CD4-positive, alpha-beta T cell treated with Interferon alpha-2 for 1 hour (primary cell): Measurements from ENCODE around the gene RHO.
"Not testable (repeated sequence)": the region's sequence is repeated elsewhere in the genome, so short reads cannot be mapped to it uniquely, and the experiment has no call there.

Experiments used
- DNase-seq, 2 donors: peaks; one replicate each; pipeline ENCODE4 v3.0.0-alpha.2; 2020 to 2022

The RHO gene

DNA sequence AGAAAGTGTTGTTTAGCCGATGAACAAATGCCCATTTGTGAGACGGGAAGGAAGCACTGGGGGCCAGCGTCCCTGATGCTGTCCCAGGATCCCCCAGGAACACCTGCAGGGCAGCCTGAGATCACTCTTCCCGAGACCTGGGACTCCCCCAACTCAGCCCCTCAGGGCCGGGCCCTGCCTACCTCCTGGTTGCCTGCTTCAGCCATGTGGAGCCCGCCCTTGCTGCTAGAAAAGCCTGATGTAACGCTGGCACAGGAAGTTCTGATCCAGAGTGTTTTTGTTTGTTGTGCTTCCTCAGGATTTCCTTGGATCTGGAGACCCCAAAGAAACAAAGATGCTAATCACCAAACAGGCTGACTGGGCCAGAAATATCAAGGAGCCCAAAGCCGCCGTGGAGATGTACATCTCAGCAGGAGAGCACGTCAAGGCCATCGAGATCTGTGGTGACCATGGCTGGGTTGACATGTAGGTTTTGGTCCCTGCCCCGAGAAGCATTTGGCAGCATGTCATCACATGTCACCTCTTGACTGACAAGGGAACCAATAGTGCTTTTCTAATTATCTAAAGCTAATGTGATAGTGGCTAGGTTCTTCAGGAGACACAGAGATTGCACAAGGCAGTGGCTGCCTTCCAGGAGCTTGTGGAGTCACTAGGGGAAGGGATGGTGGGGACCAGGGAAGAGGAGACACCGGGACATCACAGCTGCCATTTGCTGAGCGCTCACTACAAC is 28.7 kb upstream of the RHO start:
- DNase-seq, result not testable (repeated sequence)

DNA sequence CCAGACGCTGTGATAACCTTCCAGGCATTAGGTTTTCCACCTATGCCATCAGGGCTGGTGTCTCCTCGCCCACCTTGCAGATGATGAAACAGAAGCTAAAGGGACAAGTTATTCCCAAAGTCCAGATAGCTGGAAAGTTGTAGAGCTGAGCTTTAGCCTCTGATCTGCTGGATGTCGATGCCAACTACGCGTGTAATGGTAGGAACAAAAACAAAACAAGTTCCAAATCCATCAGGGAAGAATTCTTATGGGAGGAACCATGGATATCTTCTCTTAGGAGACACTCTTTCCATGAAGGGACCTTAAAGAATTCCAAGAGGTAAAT is 28.1 kb upstream of the RHO start:
- no peak for DNase-seq

DNA sequence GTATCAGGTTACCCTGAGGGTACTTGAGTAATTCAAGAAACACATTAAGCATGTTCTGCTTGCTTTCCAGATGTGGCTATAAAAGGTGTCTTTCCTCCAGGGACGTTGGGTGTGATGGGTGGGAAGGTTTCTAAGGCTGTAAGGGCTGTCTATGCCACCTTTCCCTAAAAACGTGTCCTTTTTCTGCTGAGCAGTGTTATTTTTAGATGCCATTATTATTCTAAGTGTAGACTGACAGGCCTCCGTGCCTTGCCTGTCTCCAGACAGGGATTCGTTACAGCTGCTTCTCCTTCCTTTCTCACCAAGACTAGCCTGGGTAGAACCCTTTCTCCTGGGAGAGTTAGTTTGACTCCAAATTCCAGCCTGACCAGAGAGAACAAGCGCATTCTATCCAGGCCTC is 26.8 kb upstream of the RHO start:
- no peak for DNase-seq

DNA sequence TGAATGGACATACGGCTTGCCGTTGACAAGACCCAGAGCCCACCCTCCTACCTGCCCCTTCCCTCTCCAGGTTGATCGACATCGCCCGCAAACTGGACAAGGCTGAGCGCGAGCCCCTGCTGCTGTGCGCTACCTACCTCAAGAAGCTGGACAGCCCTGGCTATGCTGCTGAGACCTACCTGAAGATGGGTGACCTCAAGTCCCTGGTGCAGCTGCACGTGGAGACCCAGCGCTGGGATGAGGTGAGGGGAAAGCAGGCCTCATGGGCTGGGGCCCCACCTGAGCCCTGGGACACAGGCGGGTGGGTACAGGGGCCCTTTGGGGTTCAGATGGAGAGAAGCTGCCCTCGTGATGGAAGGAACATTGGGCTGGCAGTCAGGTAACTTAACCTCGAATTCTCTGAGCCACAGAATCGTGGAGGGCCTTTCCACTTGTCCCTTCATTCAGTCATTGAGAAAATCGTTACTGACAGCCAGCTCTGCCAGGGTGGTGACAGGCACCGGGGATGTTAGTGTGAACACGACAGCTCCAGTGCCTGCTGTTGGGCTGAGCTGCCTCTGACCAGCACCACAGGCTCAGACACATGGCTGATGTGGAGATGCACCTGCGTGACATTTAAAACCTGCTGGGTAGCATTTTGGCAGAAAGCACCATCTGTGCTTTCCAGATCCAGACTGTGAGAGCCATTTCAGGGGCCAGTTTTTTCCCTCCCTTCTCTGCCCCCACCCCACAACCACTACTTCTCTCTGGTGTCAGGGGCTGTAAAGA is 25.6 kb upstream of the RHO start:
- no peak for DNase-seq

DNA sequence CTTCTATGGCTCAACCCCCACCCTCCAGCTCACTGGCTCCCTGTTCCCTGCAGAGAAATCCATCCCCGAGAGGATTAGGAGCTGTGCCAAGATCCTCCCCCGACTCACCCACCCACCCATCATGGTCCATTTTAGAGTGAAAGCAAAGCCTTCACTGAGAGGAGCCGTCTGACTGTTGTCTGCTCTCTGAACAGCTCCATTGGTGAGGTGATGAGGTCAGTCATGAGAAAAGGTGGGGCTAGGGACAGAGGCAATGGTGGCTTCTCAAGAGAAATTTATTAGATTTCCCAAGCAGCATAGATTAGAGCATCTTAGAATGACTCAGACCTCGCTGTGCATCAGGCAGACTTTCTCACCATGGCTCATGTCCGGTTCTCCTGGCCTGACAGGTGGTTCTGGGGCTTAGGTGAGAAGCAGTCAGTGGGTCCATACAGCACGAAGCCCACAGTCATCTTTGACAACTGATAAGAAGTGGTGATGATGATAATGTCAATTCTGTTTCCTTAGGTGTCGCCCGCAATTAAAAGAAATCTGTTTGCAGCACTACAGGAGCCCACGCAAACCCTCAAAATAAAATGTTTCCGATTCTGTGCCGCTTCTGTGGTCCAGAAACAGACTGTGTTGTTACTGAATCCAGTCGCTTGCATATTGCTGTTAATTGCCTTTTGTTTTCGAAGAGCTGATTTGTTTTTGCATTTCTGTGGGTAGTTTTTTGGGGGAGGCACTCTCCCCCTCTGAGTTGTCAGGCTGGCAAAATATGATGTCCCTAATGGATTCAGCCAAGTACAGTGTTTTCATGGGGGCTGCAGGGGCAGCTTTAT is 24.8 kb upstream of the RHO start:
- DNase-seq, result no peak

DNA sequence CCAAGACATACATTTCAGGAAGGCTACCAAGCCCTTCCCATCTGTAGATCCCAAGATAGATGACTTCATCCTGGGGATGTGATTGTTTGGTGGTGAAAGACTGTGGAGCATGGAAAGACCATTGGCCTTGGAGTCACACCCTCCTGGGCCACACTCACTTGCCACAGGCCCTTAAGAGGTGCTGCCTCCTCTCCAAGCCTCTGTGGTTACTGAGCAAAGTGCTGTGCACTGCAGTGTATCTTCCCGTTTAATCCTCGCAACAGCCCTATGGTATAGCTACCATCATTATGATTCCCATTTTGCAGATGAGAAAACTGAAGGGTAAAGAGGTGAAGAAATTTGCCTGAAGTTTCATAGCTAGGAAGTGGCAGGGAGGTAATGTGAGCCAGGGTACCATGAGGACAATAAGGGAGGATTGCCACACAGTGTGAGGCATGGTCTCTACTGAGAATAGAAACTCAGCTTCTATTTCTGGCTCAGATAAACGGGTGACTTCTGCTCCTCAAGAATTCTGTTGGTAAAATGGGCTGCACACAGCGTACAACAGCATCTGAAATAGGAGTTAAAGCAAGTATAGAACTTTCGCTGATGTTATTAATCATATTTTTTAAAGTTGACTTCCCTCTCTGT is 23.9 kb upstream of the RHO start:
- DNase-seq, result no peak

DNA sequence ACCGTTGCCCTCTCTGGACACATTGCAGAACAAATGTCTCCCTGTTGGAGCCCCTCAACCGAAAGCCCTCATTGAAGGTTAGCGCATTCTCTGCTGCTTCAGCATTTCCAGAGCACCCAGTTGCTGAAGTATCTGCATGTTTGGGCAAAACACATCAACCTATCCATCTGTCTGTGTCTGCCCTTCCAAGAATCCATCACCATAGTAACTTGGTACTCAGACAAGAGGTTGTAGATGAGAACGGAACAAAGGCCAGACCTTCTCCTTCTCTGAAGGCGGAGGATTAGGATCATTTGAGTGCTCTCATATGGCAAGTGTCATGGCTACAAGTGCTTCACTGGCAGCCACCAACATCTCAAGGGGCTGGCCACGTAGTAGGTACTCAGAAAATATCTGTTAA is 23.1 kb upstream of the RHO start:
- DNase-seq, result no peak

DNA sequence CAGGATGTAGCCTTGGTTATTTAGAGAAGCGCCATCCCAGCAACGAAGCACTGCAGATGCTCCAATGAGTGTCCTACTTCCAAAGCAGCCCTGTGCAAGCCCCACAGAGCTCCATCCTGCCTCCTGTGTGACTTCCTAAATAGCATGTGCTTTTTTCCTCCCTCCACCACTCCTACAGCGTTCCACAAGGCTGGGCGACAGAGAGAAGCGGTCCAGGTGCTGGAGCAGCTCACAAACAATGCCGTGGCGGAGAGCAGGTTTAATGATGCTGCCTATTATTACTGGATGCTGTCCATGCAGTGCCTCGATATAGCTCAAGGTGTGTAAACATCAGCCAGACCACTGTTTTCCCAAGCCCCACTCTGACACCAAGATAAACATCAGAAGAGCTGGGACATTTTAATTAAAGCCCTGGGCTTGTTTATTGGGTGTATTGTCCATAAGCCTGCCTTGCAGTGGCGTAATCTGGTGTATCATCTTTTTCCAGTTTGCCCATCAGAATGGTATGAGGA is 22.2 kb upstream of the RHO start:
- no peak for DNase-seq

DNA sequence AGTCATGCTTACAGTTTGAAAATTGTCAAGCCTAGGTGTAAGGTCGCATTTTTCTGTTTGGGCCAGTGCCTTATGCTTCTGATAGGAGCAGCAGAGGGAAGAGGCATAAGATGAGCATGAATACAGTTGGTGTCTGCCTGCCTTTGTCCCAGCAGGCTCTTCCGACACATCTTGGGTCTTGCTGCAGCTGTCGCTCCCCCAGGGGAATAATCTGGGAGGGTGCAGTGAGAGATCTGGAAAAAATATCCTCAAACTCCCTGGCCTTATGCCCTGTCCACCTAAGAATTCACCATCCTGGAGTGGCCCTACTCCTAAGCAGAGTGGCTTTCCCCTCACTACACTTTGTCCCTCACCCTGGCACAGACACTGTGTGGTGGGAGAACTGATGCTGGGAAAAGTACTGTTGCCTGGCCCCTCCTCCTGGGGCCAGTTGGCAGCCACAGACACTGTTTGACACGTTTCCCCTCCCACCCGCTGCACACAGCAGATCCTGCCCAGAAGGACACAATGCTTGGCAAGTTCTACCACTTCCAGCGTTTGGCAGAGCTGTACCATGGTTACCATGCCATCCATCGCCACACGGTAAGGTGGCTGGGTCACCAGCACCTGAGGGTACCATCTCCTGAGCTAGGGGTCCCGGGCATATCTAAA is 21.1 kb upstream of the RHO start:
- no peak for DNase-seq

DNA sequence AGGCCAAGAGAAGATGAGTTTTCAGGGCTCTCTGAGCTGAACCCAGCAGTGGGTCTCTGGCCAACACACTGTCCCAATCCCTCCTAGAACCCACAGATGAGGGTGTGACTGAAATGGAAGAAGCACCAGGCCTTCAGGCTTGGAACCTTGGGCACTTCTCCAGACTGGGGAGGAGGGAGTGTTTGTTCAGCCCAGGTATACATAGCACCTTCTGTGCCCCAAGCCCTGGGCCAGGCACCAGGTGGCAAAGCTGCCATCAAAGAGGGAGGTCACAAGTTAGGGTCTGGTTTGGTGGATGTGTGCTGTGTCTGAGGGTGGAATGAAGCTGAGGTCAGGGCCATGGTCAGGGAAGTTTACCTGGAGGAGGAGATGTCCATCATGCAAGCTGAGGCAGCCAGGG is 15.8 kb upstream of the RHO start:
- no peak for DNase-seq

DNA sequence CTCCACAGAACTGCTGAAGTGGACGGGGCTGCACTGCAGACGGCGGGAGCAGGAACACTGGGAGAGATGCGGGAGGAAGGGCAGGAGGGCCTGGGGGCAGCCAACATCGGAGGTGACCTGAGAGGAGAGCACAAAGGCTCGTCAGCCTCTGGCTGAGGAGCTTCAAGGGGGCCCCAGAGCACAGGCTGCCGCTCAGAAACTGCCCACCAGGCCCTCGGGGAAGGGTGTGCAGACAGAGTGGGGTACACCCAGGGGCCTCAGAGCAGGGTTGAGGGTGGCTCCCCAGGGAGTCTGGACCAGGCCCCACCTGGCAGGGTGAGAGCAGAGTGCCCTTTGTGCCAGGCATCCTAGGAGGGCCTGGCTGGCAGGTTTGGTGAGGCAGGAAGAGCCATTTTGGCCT is 14.7 kb upstream of the RHO start:
- no peak for DNase-seq

DNA sequence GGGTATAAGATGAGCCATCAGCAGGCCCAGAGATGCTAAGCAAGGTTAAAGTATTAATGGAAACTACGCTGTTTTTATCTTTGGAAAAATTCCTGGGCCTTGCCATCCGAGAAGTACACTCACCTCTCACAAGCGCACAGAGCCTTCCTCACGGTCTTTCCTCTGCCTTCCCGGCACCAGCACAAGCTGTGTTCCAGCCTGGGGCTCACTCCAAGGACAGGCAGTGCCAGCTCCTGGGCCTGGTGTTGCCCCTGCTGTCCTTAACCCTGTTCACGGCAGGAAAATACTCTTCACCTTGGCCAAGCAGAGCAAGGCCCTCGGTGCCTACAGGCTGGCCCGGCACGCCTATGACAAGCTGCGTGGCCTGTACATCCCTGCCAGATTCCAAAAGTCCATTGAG is 14.3 kb upstream of the RHO start:
- no peak for DNase-seq

DNA sequence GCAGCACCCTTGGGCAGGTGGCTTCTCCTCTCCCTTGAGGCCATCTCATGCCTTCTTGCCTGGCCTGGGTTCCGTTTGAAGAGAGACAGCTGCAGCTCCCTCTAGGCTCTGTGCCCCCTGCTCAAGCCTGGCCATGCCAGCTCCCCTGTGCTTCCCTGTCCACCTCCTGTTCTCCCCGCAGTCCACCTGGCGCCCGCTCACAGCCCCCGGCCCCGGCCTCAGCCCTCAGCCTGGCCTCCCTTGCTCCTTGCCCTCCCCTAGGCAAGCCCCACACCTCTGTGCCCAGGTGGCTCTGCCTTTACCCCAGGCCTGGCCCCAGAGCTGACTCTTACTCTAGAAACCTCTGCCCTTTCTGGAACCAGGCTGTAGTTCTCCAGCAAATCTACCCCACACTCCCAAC is 13.9 kb upstream of the RHO start:
- DNase-seq, result no peak

DNA sequence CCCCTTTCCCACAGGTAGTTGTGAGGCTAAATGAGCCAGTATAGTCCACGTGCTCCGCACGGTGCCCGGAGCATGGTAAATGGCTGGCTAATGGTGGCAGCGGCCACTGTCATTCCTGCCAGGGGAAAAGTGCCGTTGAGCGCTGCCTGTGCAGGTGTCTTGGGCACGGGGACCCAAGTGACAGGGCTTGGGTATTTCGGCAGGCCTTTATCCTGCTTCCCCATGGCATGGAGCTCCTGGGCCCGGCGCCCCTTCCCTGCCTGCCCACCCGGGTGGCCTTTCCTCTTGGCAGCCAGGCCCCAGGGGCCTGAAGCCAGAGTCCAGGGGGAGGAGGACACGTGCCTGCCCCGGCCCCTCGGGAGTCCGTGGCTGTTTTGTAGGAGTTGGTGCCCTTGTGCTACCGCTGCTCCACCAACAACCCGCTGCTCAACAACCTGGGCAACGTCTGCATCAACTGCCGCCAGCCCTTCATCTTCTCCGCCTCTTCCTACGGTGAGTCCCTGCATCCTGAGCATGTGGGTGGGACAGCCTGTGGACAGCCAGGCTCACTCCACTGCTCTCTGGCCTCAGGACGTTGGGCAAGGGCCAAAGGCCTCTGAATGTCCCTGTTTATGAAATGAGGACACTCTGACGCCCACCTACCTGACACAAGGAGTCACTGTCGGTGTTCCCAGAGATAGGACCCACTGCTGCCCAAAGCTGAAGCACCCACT is 13.2 kb upstream of the RHO start:
- DNase-seq, result not testable (repeated sequence)

DNA sequence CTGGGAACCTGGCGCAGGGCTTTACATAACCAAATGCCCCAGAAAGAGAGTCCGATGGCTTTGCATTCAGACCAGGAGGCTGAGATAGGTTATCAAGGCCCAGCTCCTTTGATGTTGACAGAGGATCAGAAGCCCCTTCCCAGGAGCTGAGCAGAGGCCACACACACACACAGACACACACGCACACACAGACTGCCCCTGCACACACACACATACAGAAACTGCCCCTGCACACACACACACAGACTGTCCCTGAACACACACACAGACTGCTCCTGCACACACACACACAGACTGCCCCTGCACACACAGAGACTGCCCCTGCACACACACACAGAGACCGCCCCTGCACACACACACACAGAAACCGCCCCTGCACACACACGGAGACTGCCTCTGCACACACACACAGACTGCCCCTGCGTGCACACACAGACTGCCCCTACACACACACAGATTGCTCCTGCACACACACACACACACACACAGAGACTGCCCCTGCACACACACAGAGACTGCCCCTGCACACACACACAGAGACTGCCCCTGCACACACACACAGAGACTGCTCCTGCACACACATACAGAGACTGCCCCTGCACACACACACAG is 12.5 kb upstream of the RHO start:
- not testable (repeated sequence) for DNase-seq

DNA sequence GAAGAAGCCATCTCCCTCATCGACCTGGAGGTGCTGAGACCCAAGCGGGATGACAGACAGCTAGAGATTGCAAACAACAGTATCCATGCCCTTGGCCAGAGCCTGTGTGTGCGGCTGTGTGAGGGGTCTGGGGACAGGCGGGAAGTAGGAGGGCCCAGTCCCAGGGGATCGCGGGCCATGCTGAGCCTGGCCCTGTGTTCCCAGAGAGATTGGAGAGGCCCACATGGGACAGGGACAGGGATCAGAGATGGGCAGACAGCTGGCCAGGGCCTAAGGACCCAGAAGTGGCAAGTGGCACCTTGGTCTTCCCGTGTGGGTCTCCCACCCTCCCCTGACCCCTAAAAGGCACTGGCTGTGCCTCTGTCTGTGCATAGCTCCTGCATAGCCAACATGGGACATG is 10.9 kb upstream of the RHO start:
- no peak for DNase-seq

DNA sequence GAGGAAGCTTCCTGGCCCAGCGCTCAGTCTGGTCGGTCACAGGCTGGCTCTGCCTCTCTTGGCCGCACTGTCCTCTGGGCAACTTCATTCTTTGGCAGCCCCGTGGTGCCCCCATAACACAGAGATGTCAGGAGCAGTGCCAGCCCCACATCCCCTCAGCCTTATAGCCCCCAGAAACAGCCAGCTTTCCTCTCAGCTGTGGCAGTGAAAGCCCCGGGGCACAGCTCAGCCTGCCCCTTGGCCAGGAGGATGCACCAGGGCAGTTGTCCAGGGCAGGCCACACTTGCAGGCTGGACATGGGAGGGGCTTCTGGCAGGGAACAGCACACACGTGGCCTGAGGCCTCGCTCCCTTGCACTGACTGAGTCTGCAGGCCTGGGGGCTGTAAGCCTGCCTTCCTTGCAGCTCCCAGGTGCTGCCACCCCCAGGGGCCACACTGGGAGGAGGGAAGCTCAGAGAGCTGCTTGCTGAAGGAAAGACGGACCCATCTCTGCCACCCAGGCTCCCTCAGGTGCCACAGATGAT is 10.3 kb upstream of the RHO start:
- DNase-seq, result no peak

DNA sequence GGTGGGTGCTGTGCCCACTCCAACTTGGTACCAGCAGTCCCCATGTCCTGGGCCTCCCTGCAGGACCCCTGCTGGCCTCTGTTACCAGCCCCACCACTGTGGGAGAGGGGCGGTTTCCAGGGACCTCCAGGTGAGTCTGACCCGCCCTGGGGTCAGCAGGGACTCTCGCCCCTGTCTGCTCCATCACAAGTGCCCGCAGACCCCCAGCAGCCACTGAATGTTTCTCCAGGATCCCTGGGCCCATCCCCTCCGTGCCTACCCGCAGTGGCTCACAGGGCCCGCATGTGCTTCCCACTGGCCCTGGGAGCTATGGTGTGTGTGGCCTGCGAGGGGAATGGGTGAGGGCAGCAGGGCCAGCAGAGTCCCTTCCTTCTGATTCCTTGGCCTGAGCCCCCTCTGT is 9.9 kb upstream of the RHO start:
- no peak for DNase-seq

DNA sequence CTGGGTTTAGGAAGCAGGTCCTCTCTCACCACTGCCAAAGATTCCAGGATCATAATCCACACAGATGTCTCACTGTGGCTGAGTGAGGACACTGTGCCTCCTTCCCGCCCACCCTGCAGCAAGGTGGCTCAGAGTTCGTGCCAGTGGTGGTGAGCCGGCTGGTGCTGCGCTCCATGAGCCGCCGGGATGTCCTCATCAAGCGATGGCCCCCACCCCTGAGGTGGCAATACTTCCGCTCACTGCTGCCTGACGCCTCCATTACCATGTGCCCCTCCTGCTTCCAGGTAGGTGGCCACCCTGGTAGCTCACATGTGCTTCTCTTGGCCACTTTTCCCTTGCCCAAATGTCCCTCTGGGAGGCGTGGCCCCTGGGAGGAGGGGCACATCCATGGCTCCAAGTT is 9.0 kb upstream of the RHO start:
- DNase-seq, result no peak

DNA sequence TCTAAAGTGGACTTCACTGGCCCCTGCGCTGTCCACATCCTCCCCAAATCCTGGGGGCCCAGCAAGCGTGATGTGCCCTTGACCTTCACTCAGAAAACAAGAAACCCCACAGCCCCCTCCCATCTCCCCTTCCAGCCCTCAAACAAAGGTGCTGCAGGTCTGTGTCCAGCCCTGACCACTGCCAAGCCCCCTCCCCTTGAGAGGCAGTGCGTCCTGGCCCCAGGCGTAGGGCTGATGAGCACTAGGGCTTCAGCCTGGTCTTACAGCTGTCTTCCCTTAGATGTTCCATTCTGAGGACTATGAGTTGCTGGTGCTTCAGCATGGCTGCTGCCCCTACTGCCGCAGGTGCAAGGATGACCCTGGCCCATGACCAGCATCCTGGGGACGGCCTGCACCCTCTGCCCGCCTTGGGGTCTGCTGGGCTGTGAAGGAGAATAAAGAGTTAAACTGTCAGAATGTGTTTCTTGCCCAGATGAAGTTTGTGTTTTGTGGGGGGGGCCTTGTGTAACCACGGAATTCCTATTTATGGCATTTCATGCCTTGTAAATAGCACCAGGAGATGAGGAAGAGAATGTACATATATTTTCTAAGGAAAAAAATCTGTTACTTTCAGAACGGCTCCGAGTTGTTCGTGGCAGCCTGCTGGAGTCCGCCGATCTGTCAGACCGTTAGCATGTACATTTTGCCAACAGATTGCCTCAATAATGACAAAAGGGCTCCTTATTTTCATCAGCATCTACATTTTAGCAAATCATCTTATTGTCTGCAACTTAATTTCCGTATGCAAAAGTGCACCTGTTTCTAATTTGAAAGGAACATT is 8.3 kb upstream of the RHO start:
- no peak for DNase-seq
